Panc1 (cell line): ENCODE data around the gene HTR2B. TPM values are rescaled to one million over a fixed set of nuclear protein-coding genes. Genes with fewer than 3 reads are reported as not detected.

ENCODE experiments used
- ATAC-seq: fragments of 200-7000 bp; cut with Tn5 transposase; 2 replicates; pipeline ENCODE4 v1.9.1; 2020; ENCODE audit warnings: mild to moderate bottlenecking, moderate library complexity
- BruUV-seq: library from RNA; stranded (reverse); fragments of 400-500 nt; replicated peaks from 2 replicates; lab custom pipeline; 2021; lab: Mats Ljungman, UMichigan
- CTCF ChIA-PET: fragments of 300-600 bp; sonication (Branson Sonifier 250); formaldehyde crosslinking; loops from one replicate; lab custom pipeline; 2022; ENCODE audit warnings: antibody characterized with exemption; lab: Charles Lee
- POLR2A ChIA-PET: fragments of 300-600 bp; sonication (Branson Sonifier 250); formaldehyde crosslinking; loops from one replicate; lab custom pipeline; 2022; ENCODE audit warnings: antibody characterized with exemption; lab: Charles Lee
- DNase-seq: peaks from one replicate; pipeline ENCODE4 v3.0.0-alpha.2; 2010; ENCODE audit warnings: low read depth, low spot score
- H3K27ac ChIP-seq: 2 replicates; pipeline ENCODE4 v1.5.1; 2011; ENCODE audit warnings: mild to moderate bottlenecking, low read length, inconsistent platforms
- H3K27me3 ChIP-seq: fragments of 200-500 bp; sonication (Bioruptor generic); 2 replicates; pipeline ENCODE4 v1.6.0; 2014; ENCODE audit warnings: low read length, inconsistent platforms; ENCODE audit not compliant: control insufficient read depth, insufficient read depth
- H3K36me3 ChIP-seq: fragments of 200-500 bp; sonication (Bioruptor generic); 2 replicates; pipeline ENCODE4 v1.5.1; 2014; ENCODE audit warnings: inconsistent platforms, mild to moderate bottlenecking, low read length, moderate library complexity; ENCODE audit not compliant: control insufficient read depth, insufficient read depth
- H3K4me1 ChIP-seq: 2 replicates; pipeline ENCODE4 v1.5.1; 2011; ENCODE audit warnings: inconsistent platforms, mild to moderate bottlenecking, low read length, moderate library complexity; ENCODE audit not compliant: control insufficient read depth, insufficient read depth
- H3K4me3 ChIP-seq, 2 experiments: 2 replicates each; pipeline ENCODE4 v1.5.1; 2011 to 2012; ENCODE audit warnings: low read depth in 2 of 2, low read length in 2 of 2, mild to moderate bottlenecking in 2 of 2, inconsistent platforms in 1 of 2, moderate library complexity in 1 of 2
- H3K9me3 ChIP-seq: fragments of 200-500 bp; sonication (Bioruptor generic); 2 replicates; pipeline ENCODE4 v1.5.1; 2014; ENCODE audit warnings: low read depth, mild to moderate bottlenecking, inconsistent platforms, low read length, moderate library complexity; ENCODE audit not compliant: control insufficient read depth, insufficient read depth
- POLR2AphosphoS5 ChIP-seq: IDR thresholded peaks from 2 replicates; pipeline ENCODE4 v1.6.1; 2012; ENCODE audit warnings: mild to moderate bottlenecking, low read depth, low read length, moderate library complexity
- SIN3A ChIP-seq: IDR thresholded peaks from 2 replicates; pipeline ENCODE4 v1.6.1; 2012; ENCODE audit warnings: low read depth, mild to moderate bottlenecking, low read length, moderate library complexity, borderline replicate concordance; ENCODE audit not compliant: insufficient read depth
- TCF7L2 ChIP-seq: IDR thresholded peaks from 2 replicates; pipeline ENCODE4 v1.6.1; 2011; ENCODE audit warnings: mild to moderate bottlenecking, low read depth, low read length, inconsistent platforms
- in situ Hi-C: cut with HindIII; loops from 2 replicates; pipeline ENCODE4 v1.10.0; 2016; ENCODE audit warnings: low sequenced_read_pairs, low pct_unique_long_range_greater_than_20kb
- intact Hi-C: fragments of 100-400 bp; cut with micrococcal nuclease; formaldehyde crosslinking; loops from one replicate; pipeline ENCODE4 v1.10.0; 2022; ENCODE audit not compliant: unreplicated experiment
- total RNA-seq: library from RNA; stranded (reverse); gene quantifications from one replicate; pipeline ENCODE4 v1.2.1, GENCODE V29; 2021; ENCODE audit not compliant: unreplicated experiment
- TF ChIP-seq, protein P1 (sequence below), 2 experiments: IDR thresholded peaks; 2 replicates each; pipeline ENCODE4 v1.6.1; 2011 to 2012; ENCODE audit warnings: low read depth in 2 of 2, control low read depth in 1 of 2, low read length in 1 of 2, mild to moderate bottlenecking in 1 of 2, moderate library complexity in 1 of 2; ENCODE audit not compliant: insufficient read depth in 1 of 2
- TF ChIP-seq, protein P2 (sequence below): fragments of 450-650 bp; IDR thresholded peaks from 2 replicates; pipeline ENCODE4 v1.5.1; 2017; ENCODE audit warnings: mild to moderate bottlenecking

HTR2B gene
- total RNA-seq, 1 experiment from 2014 or later, result not detected

DNA sequence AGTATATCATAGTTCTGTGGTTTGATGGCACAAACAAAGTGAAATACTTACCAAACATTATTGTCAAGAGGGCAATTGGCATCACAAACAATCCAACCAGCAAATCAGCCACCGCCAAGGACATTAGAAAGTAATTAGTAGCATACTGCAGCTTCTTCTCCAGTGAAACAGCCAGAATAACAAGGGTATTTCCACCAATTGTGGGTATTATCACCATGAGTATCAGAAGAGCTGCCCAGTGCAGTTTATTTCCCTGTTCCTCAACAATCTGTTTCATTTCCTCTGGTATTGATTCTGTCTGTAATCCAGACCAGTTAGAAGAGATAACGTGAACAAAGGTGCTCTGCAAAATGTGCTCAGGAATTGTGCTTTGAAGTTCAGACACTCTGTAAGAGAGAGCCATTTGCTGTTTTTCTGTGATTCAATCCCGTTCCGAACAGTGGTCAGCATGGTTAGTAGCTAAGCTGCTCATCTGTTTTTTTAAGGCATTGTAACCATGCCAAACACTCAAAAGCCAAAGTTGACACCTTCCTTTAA, 1.4 kb downstream of the HTR2B start:
- BruUV-seq, result no TSS peak
- Histone ChIP-seq H3K9me3 (no peaks in the 10 kb centered on the region), H3K27me3 (no peaks in the 10 kb centered on the region), H3K27ac (peak overlapping the region; percentile 23; the same call in 1 of the 2 replicates), H3K4me3 (no peak overlapping the region), H3K36me3 (no peaks in the 10 kb centered on the region), H3K4me1 (peaks cover 7% of the 10 kb centered on the region)
- TF ChIP-seq, protein P1, sequence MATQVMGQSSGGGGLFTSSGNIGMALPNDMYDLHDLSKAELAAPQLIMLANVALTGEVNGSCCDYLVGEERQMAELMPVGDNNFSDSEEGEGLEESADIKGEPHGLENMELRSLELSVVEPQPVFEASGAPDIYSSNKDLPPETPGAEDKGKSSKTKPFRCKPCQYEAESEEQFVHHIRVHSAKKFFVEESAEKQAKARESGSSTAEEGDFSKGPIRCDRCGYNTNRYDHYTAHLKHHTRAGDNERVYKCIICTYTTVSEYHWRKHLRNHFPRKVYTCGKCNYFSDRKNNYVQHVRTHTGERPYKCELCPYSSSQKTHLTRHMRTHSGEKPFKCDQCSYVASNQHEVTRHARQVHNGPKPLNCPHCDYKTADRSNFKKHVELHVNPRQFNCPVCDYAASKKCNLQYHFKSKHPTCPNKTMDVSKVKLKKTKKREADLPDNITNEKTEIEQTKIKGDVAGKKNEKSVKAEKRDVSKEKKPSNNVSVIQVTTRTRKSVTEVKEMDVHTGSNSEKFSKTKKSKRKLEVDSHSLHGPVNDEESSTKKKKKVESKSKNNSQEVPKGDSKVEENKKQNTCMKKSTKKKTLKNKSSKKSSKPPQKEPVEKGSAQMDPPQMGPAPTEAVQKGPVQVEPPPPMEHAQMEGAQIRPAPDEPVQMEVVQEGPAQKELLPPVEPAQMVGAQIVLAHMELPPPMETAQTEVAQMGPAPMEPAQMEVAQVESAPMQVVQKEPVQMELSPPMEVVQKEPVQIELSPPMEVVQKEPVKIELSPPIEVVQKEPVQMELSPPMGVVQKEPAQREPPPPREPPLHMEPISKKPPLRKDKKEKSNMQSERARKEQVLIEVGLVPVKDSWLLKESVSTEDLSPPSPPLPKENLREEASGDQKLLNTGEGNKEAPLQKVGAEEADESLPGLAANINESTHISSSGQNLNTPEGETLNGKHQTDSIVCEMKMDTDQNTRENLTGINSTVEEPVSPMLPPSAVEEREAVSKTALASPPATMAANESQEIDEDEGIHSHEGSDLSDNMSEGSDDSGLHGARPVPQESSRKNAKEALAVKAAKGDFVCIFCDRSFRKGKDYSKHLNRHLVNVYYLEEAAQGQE (IDR thresholded peaks at IDR 0.05; ENCODE audit: insufficient read depth in 1 of 2, low read depth in 2 of 2, low read length in 1 of 2), result no peak
- TF ChIP-seq SIN3A (no peak), TCF7L2 (no peak), POLR2AphosphoS5 (no peak)
- TF ChIP-seq, protein P2, sequence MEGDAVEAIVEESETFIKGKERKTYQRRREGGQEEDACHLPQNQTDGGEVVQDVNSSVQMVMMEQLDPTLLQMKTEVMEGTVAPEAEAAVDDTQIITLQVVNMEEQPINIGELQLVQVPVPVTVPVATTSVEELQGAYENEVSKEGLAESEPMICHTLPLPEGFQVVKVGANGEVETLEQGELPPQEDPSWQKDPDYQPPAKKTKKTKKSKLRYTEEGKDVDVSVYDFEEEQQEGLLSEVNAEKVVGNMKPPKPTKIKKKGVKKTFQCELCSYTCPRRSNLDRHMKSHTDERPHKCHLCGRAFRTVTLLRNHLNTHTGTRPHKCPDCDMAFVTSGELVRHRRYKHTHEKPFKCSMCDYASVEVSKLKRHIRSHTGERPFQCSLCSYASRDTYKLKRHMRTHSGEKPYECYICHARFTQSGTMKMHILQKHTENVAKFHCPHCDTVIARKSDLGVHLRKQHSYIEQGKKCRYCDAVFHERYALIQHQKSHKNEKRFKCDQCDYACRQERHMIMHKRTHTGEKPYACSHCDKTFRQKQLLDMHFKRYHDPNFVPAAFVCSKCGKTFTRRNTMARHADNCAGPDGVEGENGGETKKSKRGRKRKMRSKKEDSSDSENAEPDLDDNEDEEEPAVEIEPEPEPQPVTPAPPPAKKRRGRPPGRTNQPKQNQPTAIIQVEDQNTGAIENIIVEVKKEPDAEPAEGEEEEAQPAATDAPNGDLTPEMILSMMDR, result no peak
- in situ Hi-C loops, result no loop called here
- peak; percentile 26; the same call in 1 of the 2 replicates for ATAC-seq
- no peak for DNase-seq
- ChIA-PET POLR2A (interaction anchor here (0.6 kb wide), 2 partner anchors 201 to 1341 kb away, joined by 3 to 4 read pairs; no protein-coding TSS in a partner anchor), CTCF (no interaction called here)
- intact Hi-C loops, result no loop called here

DNA sequence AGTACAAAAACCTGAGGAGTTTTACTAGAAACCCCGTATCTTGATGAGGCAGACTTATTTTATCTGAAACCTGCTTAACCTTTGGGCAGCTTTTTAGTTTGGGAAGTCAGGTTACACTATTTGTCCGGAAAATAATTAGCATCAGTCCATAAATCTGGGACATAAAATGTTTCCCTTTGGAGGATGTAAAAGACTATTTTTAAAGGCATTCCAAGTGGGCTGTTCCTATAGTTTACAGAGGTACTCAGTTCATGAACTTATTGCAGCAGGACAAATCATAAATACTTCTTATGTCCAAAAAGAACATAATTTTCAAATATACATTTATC, 6.3 kb downstream of the HTR2B start:
- POLR2A ChIA-PET, result no interaction called here

More for the DNA sequence above, 6.3 kb downstream of the HTR2B start:
- Histone ChIP-seq H3K36me3 (peaks cover 18% of the 10 kb centered on the region; the same call in 1 of the 2 replicates), H3K4me3 (no peak overlapping the region), H3K9me3 (no peaks in the 10 kb centered on the region), H3K4me1 (peaks cover 11% of the 10 kb centered on the region), H3K27me3 (no peaks in the 10 kb centered on the region), H3K27ac (no peak overlapping the region; the same call in 1 of the 2 replicates)
- no peak for DNase-seq
- ATAC-seq, result no peak
- TF ChIP-seq TCF7L2 (no peak), POLR2AphosphoS5 (no peak), SIN3A (no peak)
- TF ChIP-seq, protein P2, result no peak
- TF ChIP-seq, protein P1 (IDR thresholded peaks at IDR 0.05; ENCODE audit: insufficient read depth in 1 of 2, low read depth in 2 of 2, low read length in 1 of 2), result no peak
- intact Hi-C loops, result no loop called here
- in situ Hi-C loops, result no loop called here
- no TSS peak for BruUV-seq
- CTCF ChIA-PET, result no interaction called here
